K562 (cell line): Measurements from ENCODE around the gene DHRS3. TPM values are rescaled to one million over a fixed set of nuclear protein-coding genes. Genes with fewer than 3 reads are reported as not detected.

Experiments used
- ATAC-seq: fragments of 200-7000 bp; cut with Tn5 transposase; 3 replicates; pipeline ENCODE4 v1.9.1; 2020; ENCODE audit warnings: moderate library complexity
- BruUV-seq: library from RNA; stranded (reverse); fragments of 400-500 nt; replicated peaks from 2 replicates; lab custom pipeline; 2021; lab: Mats Ljungman, UMichigan
- CTCF ChIA-PET: fragments of 300-600 bp; formaldehyde crosslinking; extraction: SDS; loops from one replicate; lab custom pipeline; 2021; ENCODE audit warnings: low intra/inter-chr PET ratio; lab: Yijun Ruan, JAX
- POLR2A ChIA-PET: fragments of 300-600, 350-650 bp; sonication (Branson Sonifier 250); formaldehyde crosslinking; extraction: SDS; loops from one replicate; lab custom pipeline; 2021; ENCODE audit warnings: antibody characterized with exemption, inconsistent platforms; lab: Yijun Ruan, JAX
- DNase-seq, 4 experiments: peaks; one replicate each; pipeline versions ENCODE4 v3.0.0 to v3.0.0-alpha.2; 2011 to 2018; ENCODE audit warnings: low spot score in 3 of 4, mixed read lengths in 3 of 4; ENCODE audit errors: extremely low read depth in 1 of 4
- FAIRE-seq: peaks from 2 replicates; lab custom pipeline; 2011; peaks lifted over from hg19 to GRCh38; lab: Jason Lieb, UNC
- H2AFZ ChIP-seq: 2 replicates; pipeline ENCODE4 v1.6.0; 2011; ENCODE audit warnings: low read depth, low read length, control low read depth, inconsistent platforms
- H3K27ac ChIP-seq: fragments of 200-600 bp; 3 replicates; pipeline ENCODE4 v1.8.0; 2011; ENCODE audit warnings: low read depth, mild to moderate bottlenecking, control low read depth, inconsistent platforms, low read length, moderate library complexity, mixed read lengths; ENCODE audit errors: extremely low read depth
- H3K27me3 ChIP-seq, 2 experiments: fragments of 300-600 bp in 1 of 2; 2 replicates in 1 of 2; 3 replicates in 1 of 2; pipeline versions ENCODE4 v1.6.0 to v1.8.0; 2011; ENCODE audit warnings: inconsistent platforms in 2 of 2, low read length in 2 of 2, mild to moderate bottlenecking in 1 of 2, mixed read lengths in 1 of 2, moderate library complexity in 1 of 2; ENCODE audit not compliant: control insufficient read depth in 2 of 2, insufficient read depth in 2 of 2
- H3K36me3 ChIP-seq: fragments of 300-600 bp; 3 replicates; pipeline ENCODE4 v1.8.0; 2011; ENCODE audit warnings: mild to moderate bottlenecking, low read length, inconsistent platforms; ENCODE audit not compliant: control insufficient read depth, insufficient read depth
- H3K4me1 ChIP-seq, 2 experiments: fragments of 200-600 bp in 1 of 2; replicated peaks in 1 of 2; 2 replicates in 1 of 2; 3 replicates in 1 of 2; pipeline versions ENCODE4 v1.5.1 to v1.8.0; 2011; ENCODE audit warnings: inconsistent platforms in 2 of 2, low read length in 2 of 2, mild to moderate bottlenecking in 1 of 2, mixed read lengths in 1 of 2, moderate library complexity in 1 of 2; ENCODE audit not compliant: control insufficient read depth in 2 of 2, insufficient read depth in 2 of 2
- H3K4me2 ChIP-seq: 2 replicates; pipeline ENCODE4 v1.6.1; 2011; ENCODE audit warnings: low read length, control low read depth, inconsistent platforms, mixed read lengths; ENCODE audit not compliant: insufficient read depth
- H3K4me3 ChIP-seq: fragments of 200-600 bp; sonication (generic), shearing (Covaris generic); 2 replicates; pipeline ENCODE4 v1.5.1; 2016; ENCODE audit warnings: control low read depth, inconsistent platforms
- H3K79me2 ChIP-seq: fragments of 200-600 bp; 3 replicates; pipeline ENCODE4 v1.8.0; 2011; ENCODE audit warnings: low read length, inconsistent platforms; ENCODE audit not compliant: control insufficient read depth, insufficient read depth
- H3K9ac ChIP-seq, 2 experiments: 2 replicates each; pipeline versions ENCODE4 v1.6.0 to v1.6.1; 2011; ENCODE audit warnings: low read depth in 2 of 2, low read length in 2 of 2, control low read depth in 1 of 2, inconsistent platforms in 1 of 2, mild to moderate bottlenecking in 1 of 2, mixed read lengths in 1 of 2; ENCODE audit not compliant: insufficient read depth in 1 of 2
- H3K9me1 ChIP-seq: one replicate; pipeline ENCODE4 v1.6.0; 2011; ENCODE audit warnings: inconsistent platforms, mild to moderate bottlenecking, low read length, moderate library complexity; ENCODE audit not compliant: control insufficient read depth, insufficient read depth
- H3K9me3 ChIP-seq: replicated peaks from 2 replicates; pipeline ENCODE4 v1.5.1; 2011; ENCODE audit warnings: low read depth, low read length, inconsistent platforms; ENCODE audit not compliant: control insufficient read depth, insufficient read depth
- H4K20me1 ChIP-seq: replicated peaks from 2 replicates; pipeline ENCODE4 v1.6.1; 2011; ENCODE audit warnings: low read length, inconsistent platforms, mixed read lengths; ENCODE audit not compliant: control insufficient read depth, insufficient read depth
- ARNT ChIP-seq, 2 experiments: fragments of 450-650 bp; IDR thresholded peaks; 2 replicates each; pipeline ENCODE4 v1.6.1; 2016; ENCODE audit warnings: mild to moderate bottlenecking in 1 of 2
- CREBBP ChIP-seq: IDR thresholded peaks from one replicate; pipeline ENCODE4 v1.6.1; 2012; ENCODE audit warnings: low read depth, mild to moderate bottlenecking, control low read depth, inconsistent platforms, low read length
- FOXP1 ChIP-seq: sonication (generic); formaldehyde crosslinking; IDR thresholded peaks from 2 replicates; pipeline ENCODE4 v1.8.0; 2022; ENCODE audit warnings: mild to moderate bottlenecking, missing genetic modification reagents
- FUS ChIP-seq: fragments of 200-400 bp; formaldehyde crosslinking; optimal IDR thresholded peaks from 2 replicates; pipeline ENCODE3; 2017; ENCODE audit warnings: low read depth, low read length
- GTF2A2 ChIP-seq: IDR thresholded peaks from 2 replicates; pipeline ENCODE4 v1.6.1; 2016; ENCODE audit warnings: mild to moderate bottlenecking, missing genetic modification characterization, missing compliant biosample characterization
- HDAC2 ChIP-seq: fragments of 450-650 bp; IDR thresholded peaks from 2 replicates; pipeline ENCODE4 v1.6.1; 2016; ENCODE audit warnings: mild to moderate bottlenecking
- HMG20B ChIP-seq: fragments of 250-450 bp; sonication (Bioruptor Pico); IDR thresholded peaks from 2 replicates; pipeline ENCODE4 v1.5.0; 2021; ENCODE audit warnings: mild to moderate bottlenecking
- KHSRP ChIP-seq: fragments of 450-650 bp; IDR thresholded peaks from 2 replicates; pipeline ENCODE4 v1.6.1; 2017
- MECOM ChIP-seq: fragments of 250-450 bp; sonication (Bioruptor Pico); IDR thresholded peaks from 2 replicates; pipeline ENCODE4 v1.8.0; 2022; ENCODE audit warnings: inconsistent platforms
- MIER1 ChIP-seq: fragments of 450-650 bp; IDR thresholded peaks from 2 replicates; pipeline ENCODE4 v1.6.1; 2016; ENCODE audit warnings: antibody characterized with exemption, mild to moderate bottlenecking, low read depth
- MTF1 ChIP-seq: fragments of 250-450 bp; sonication (Bioruptor Pico); IDR thresholded peaks from 2 replicates; pipeline ENCODE4 v1.9.0; 2021; ENCODE audit warnings: moderate library complexity, mild to moderate bottlenecking, inconsistent platforms, borderline replicate concordance
- NCOA4 ChIP-seq: fragments of 450-650 bp; IDR thresholded peaks from 2 replicates; pipeline ENCODE4 v1.6.1; 2018; ENCODE audit warnings: mild to moderate bottlenecking; ENCODE audit not compliant: partially characterized antibody
- PHTF2 ChIP-seq: fragments of 250-450 bp; sonication (Bioruptor Pico); IDR thresholded peaks from 2 replicates; pipeline ENCODE4 v1.5.0; 2021; ENCODE audit warnings: mild to moderate bottlenecking
- RCOR1 ChIP-seq, 2 experiments: IDR thresholded peaks; 2 replicates each; pipeline ENCODE4 v1.6.1; 2012; ENCODE audit warnings: low read depth in 2 of 2, low read length in 2 of 2, borderline replicate concordance in 1 of 2, improper control_type of control experiment in 1 of 2
- SMARCB1 ChIP-seq: IDR thresholded peaks from 2 replicates; pipeline ENCODE4 v1.6.1; 2011; ENCODE audit warnings: improper control_type of control experiment, low read depth; ENCODE audit not compliant: insufficient read length
- SREBF1 ChIP-seq: fragments of 150-350 bp; IDR thresholded peaks from 2 replicates; pipeline ENCODE4 v1.6.1; 2014; ENCODE audit warnings: antibody characterized with exemption, low read depth, low read length, borderline replicate concordance
- TCF7L2 ChIP-seq: fragments of 150-350 bp; IDR thresholded peaks from 2 replicates; pipeline ENCODE4 v1.6.1; 2016; ENCODE audit warnings: low read depth, mild to moderate bottlenecking, low read length, moderate library complexity
- TRIM24 ChIP-seq, 2 experiments: fragments of 450-650 bp; IDR thresholded peaks; 2 replicates each; pipeline ENCODE4 v1.6.1; 2016
- XRCC3 ChIP-seq: fragments of 450-650 bp; IDR thresholded peaks from 2 replicates; pipeline ENCODE4 v1.6.1; 2017; ENCODE audit warnings: mild to moderate bottlenecking, moderate library complexity
- ZKSCAN1 ChIP-seq: fragments of 150-350 bp; IDR thresholded peaks from 2 replicates; pipeline ENCODE4 v1.6.1; 2016; ENCODE audit warnings: low read depth, low read length
- ZNF384 ChIP-seq: IDR thresholded peaks from 2 replicates; pipeline ENCODE4 v1.6.1; 2012; ENCODE audit warnings: low read depth, low read length, improper control_type of control experiment
- ZNF561 ChIP-seq: fragments of 450-650 bp; formaldehyde crosslinking; conservative IDR thresholded peaks from 2 replicates; pipeline ENCODE4 v1.4.0; 2020; ENCODE audit warnings: mild to moderate bottlenecking, moderate library complexity
- WGBS: fragments of 100-300 bp; shearing (Covaris generic); methylation state at CpG from one replicate; pipeline ENCODE4 v1.1.6; 2016; ENCODE audit warnings: low coverage, mixed read lengths; ENCODE audit not compliant: insufficient coverage; ENCODE audit errors: missing lambda C conversion rate; 5-methylcytosine and 5-hydroxymethylcytosine counted together
- in situ Hi-C: fragments of 300-500 bp; cut with MboI; formaldehyde crosslinking; loops from 4 replicates; pipeline ENCODE4 v1.15.0; 2018; ENCODE audit warnings: inconsistent platforms, mixed read lengths
- intact Hi-C: fragments of 100-400 bp; cut with micrococcal nuclease; formaldehyde crosslinking; loops from 2 replicates; pipeline ENCODE4 v1.14.2; 2022
- polyA plus RNA-seq, 8 experiments: library from polyadenylated mRNA; depleted of rRNA in 4 of 8; stranded (reverse) in 5 of 8; unstranded in 3 of 8; fragments of >200 nt; fragmentation: Nextera tagmentation in 2 of 8; fragmentation: Illumina TruSeq in 1 of 8; extraction: Ambion mirVana in 2 of 8; extraction: Trizol in 1 of 8; gene quantifications; 2 replicates each; pipeline versions ENCODE4 v1.2.1 to v1.2.3, GENCODE V29; 2011 to 2014; ENCODE audit warnings: inconsistent platforms in 1 of 8, missing spikeins in 1 of 8
- total RNA-seq, 7 experiments: library from RNA; depleted of rRNA in 6 of 7; stranded (reverse); fragments of >200 nt in 6 of 7; fragmentation: Illumina TruSeq in 2 of 7; extraction: Trizol in 2 of 7; gene quantifications; 2 replicates each; pipeline versions ENCODE4 v1.2.1 to v1.2.3, GENCODE V29; 2011 to 2021; ENCODE audit warnings: low replicate concordance in 1 of 7
- TF ChIP-seq, protein P1 (sequence below): fragments of 450-650 bp; IDR thresholded peaks from 2 replicates; pipeline ENCODE4 v1.6.1; 2018; ENCODE audit warnings: mild to moderate bottlenecking, low read depth; ENCODE audit not compliant: partially characterized antibody

The DHRS3 gene
- total and polyA plus RNA-seq, 9 of the 15 experiments (the other 6 are each of a cell fraction or from before 2014, with no cell fraction given) = 21.0 to 116 (median 58.7) TPM

DNA sequence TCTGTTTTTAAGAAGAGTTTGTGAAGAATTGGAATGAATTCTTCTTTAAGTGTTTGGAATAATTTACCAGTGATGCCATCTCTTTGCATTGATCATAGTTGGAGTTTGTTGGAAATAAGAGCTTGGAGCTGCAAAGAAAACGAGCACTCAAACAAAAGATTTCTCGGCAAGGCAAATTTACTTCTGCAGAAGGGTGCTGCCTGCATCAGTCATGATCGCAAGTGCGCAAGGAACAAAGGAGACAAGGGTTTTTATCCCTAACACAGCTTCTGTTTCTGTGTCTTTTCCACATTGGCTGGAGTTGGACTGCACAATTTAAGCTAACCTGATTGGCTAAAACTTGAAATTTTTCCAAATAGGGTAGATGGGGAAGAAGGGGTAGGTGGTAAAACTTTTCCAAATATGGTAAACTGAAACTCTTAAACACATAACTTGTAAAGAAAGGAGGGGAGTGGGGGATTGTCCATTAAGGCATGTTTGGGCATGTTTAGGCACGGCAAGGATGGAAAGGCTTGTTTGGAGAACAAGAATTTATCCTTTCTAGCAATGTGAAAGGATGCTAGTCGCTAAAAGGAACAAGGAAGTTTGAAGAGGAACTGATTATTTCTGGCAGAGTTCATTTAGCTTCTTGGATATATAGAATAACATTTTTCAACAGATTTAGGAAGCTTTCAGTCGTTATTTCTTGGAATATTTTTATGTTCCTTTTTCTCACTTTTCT is 22.4 kb upstream of the DHRS3 start (continued):
- TF ChIP-seq, protein P1, sequence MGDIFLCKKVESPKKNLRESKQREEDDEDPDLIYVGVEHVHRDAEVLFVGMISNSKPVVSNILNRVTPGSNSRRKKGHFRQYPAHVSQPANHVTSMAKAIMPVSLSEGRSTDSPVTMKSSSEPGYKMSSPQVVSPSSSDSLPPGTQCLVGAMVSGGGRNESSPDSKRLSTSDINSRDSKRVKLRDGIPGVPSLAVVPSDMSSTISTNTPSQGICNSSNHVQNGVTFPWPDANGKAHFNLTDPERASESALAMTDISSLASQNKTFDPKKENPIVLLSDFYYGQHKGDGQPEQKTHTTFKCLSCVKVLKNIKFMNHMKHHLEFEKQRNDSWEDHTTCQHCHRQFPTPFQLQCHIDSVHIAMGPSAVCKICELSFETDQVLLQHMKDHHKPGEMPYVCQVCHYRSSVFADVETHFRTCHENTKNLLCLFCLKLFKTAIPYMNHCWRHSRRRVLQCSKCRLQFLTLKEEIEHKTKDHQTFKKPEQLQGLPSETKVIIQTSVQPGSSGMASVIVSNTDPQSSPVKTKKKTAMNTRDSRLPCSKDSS = peak; percentile 99
- peak; percentile 94; the same call in 1 of the 2 replicates for TF ChIP-seq XRCC3
- TF ChIP-seq HDAC2 = no peak
- TF ChIP-seq ZNF384 = no peak
- TF ChIP-seq ZNF561 (CRISPR knock-in tag) = peak; percentile 90
- no peak for TF ChIP-seq MIER1
- TF ChIP-seq TRIM24 (IDR thresholded peaks at IDR 0.05) = peak; percentile 36 to 80; a peak in 3 of 4 replicates
- no peak for TF ChIP-seq FOXP1 (CRISPR knock-in tag)
- TF ChIP-seq RCOR1 (IDR thresholded peaks at IDR 0.05; ENCODE audit: borderline replicate concordance in 1 of 2, low read depth in 2 of 2, low read length in 2 of 2) = no peak

DNA sequence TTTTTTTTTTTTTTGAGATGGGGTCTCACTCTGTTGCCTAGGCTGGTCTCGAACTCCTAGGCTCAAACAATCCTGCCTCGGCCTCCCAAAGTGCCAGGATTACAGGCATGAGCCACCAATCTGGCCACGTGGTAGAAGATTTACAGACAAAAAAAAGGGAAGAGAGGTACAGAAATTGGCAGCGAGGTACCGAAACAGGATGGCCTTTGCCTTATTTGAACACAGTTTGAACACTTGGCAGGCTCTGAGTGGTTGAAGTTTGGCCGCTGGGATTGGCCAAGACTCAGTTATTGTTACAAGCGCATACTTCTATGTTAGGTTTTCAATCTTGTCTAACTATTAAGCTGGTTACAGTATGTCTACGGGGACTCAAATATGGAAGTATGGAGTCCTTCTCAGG is 19.7 kb upstream of the DHRS3 start:
- peaks cover 0 to 3% of the 10 kb centered on the region in 2 experiments; a peak in 3 of 5 replicates for H3K4me1 ChIP-seq
- TF ChIP-seq GTF2A2 (tag) (no peak), SMARCB1 (no peak), MECOM (CRISPR knock-in tag) (no peak), CREBBP (no peak), KHSRP (no peak), MTF1 (CRISPR knock-in tag) (no peak), ARNT (IDR thresholded peaks at IDR 0.05) (no peak), SREBF1 (no peak), NCOA4 (no peak), PHTF2 (CRISPR knock-in tag) (no peak), HMG20B (CRISPR knock-in tag) (no peak), FUS (no peak), ZKSCAN1 (no peak), TCF7L2 (no peak)
- CTCF ChIA-PET = interaction anchor here (0.8 kb wide), 1 partner anchor 358 kb away, joined by 3 read pairs; no protein-coding TSS in a partner anchor
- no peak for ATAC-seq
- H4K20me1 ChIP-seq = no peaks in the 10 kb centered on the region
- DNase-seq = no peak
- peaks cover 25% of the 10 kb centered on the region for H3K9me3 ChIP-seq
- no peak overlapping the region for H3K4me2 ChIP-seq
- H3K79me2 ChIP-seq = no peaks in the 10 kb centered on the region
- no peak overlapping the region for H3K4me3 ChIP-seq
- H2AFZ ChIP-seq = no peak overlapping the region
- no peak for FAIRE-seq
- no peaks in the 10 kb centered on the region for H3K9me1 ChIP-seq
- no peak overlapping the region for H3K9ac ChIP-seq
- intact Hi-C loops (no loop called here), in situ Hi-C loops (no loop called here)
- no peaks in the 10 kb centered on the region for H3K27me3 ChIP-seq
- H3K27ac ChIP-seq = no peak overlapping the region
- no TSS peak for BruUV-seq
- POLR2A ChIA-PET = interaction anchor here (0.6 kb wide), 1 partner anchor 46 kb away, joined by 3 read pairs; no protein-coding TSS in a partner anchor
- WGBS = 57% methylated on average over 8 of the region's 8 CpGs
- peaks cover 4% of the 10 kb centered on the region; the same call in 1 of the 3 replicates for H3K36me3 ChIP-seq
